HepG2 (cell line): ENCODE data around the gene STK40. TPM values are rescaled to one million over a fixed set of nuclear protein-coding genes. Genes with fewer than 3 reads are reported as not detected.

Source experiments
- AKAP8 ChIP-seq: sonication (generic); formaldehyde crosslinking; IDR thresholded peaks from 2 replicates; pipeline ENCODE4 v1.5.1; 2020; ENCODE audit warnings: mild to moderate bottlenecking, missing genetic modification reagents
- BCL3 ChIP-seq: sonication (generic); formaldehyde crosslinking; IDR thresholded peaks from 2 replicates; pipeline ENCODE4 v1.5.1; 2020; ENCODE audit warnings: mild to moderate bottlenecking, missing genetic modification reagents, moderate library complexity
- HDAC2 ChIP-seq: sonication (generic); formaldehyde crosslinking; IDR thresholded peaks from 2 replicates; pipeline ENCODE4 v1.4.0; 2020; ENCODE audit warnings: missing genetic modification reagents
- MTF1 ChIP-seq: sonication (generic); formaldehyde crosslinking; IDR thresholded peaks from 2 replicates; pipeline ENCODE4 v1.5.0; 2020; ENCODE audit warnings: missing genetic modification reagents
- RBFOX2 ChIP-seq: fragments of 200-400 bp; formaldehyde crosslinking; IDR thresholded peaks from 2 replicates; pipeline ENCODE4 v1.6.1; 2017; ENCODE audit warnings: low read depth, mild to moderate bottlenecking, low read length
- RFX3 ChIP-seq: IDR thresholded peaks from 2 replicates; pipeline ENCODE4 v1.6.1; 2016; ENCODE audit warnings: missing biosample characterization, missing genetic modification reagents
- RNF219 ChIP-seq: sonication (generic); formaldehyde crosslinking; IDR thresholded peaks from 2 replicates; pipeline ENCODE4 v1.5.0; 2020; ENCODE audit warnings: mild to moderate bottlenecking, missing genetic modification reagents
- SOX6 ChIP-seq, 2 experiments: fragments of 450-650 bp in 1 of 2; sonication (generic) in 1 of 2; formaldehyde crosslinking in 1 of 2; IDR thresholded peaks; 2 replicates each; pipeline versions ENCODE4 v1.4.0 to v1.6.1; 2017 to 2020; ENCODE audit warnings: antibody characterized with exemption in 1 of 2, mild to moderate bottlenecking in 1 of 2, missing genetic modification reagents in 1 of 2
- TAF15 ChIP-seq: fragments of 200-400 bp; formaldehyde crosslinking; IDR thresholded peaks from one replicate; pipeline ENCODE4 v1.6.1; 2018; ENCODE audit warnings: mild to moderate bottlenecking, low read depth, low read length; ENCODE audit not compliant: poor library complexity, severe bottlenecking
- TBP ChIP-seq: sonication (generic); formaldehyde crosslinking; IDR thresholded peaks from 2 replicates; pipeline ENCODE4 v1.5.0; 2020; ENCODE audit warnings: missing genetic modification reagents
- UBTF ChIP-seq: sonication (generic); formaldehyde crosslinking; IDR thresholded peaks from 2 replicates; pipeline ENCODE4 v1.4.0; 2020; ENCODE audit warnings: mild to moderate bottlenecking, missing genetic modification reagents
- ZBTB34 ChIP-seq: sonication (generic); formaldehyde crosslinking; IDR thresholded peaks from 2 replicates; pipeline ENCODE4 v1.8.0; 2022; ENCODE audit warnings: mild to moderate bottlenecking, missing genetic modification reagents
- ZBTB4 ChIP-seq: sonication (generic); formaldehyde crosslinking; IDR thresholded peaks from 2 replicates; pipeline ENCODE4 v1.4.0; 2020; ENCODE audit warnings: missing genetic modification reagents, mild to moderate bottlenecking, borderline replicate concordance
- ZFP90 ChIP-seq: sonication (generic); formaldehyde crosslinking; IDR thresholded peaks from 2 replicates; pipeline ENCODE4 v1.8.0; 2022; ENCODE audit warnings: missing genetic modification reagents, mild to moderate bottlenecking, inconsistent platforms, borderline replicate concordance
- ZNF335 ChIP-seq: sonication (generic); formaldehyde crosslinking; IDR thresholded peaks from 2 replicates; pipeline ENCODE4 v1.4.0; 2020; ENCODE audit warnings: missing genetic modification reagents
- ZNF570 ChIP-seq: sonication (generic); formaldehyde crosslinking; IDR thresholded peaks from 2 replicates; pipeline ENCODE4 v1.4.0; 2020; ENCODE audit warnings: mild to moderate bottlenecking, missing genetic modification reagents, borderline replicate concordance
- ZNF790 ChIP-seq: sonication (generic); formaldehyde crosslinking; IDR thresholded peaks from 2 replicates; pipeline ENCODE4 v1.8.0; 2022; ENCODE audit warnings: missing genetic modification reagents, mild to moderate bottlenecking, borderline replicate concordance
- polyA plus RNA-seq, 8 experiments: library from polyadenylated mRNA; depleted of rRNA in 3 of 8; stranded (reverse) in 7 of 8; unstranded in 1 of 8; fragments of >200 nt; fragmentation: Illumina TruSeq in 4 of 8; extraction: Trizol in 4 of 8; gene quantifications; 2 replicates each; pipeline versions ENCODE4 v1.2.1 to v1.2.3, GENCODE V29; 2011 to 2016; ENCODE audit warnings: low read depth in 4 of 8, missing spikeins in 1 of 8, mixed read lengths in 1 of 8; ENCODE audit not compliant: insufficient read depth in 1 of 8
- total RNA-seq, 5 experiments: library from RNA; depleted of rRNA; stranded (reverse); fragments of >200 nt; fragmentation: Illumina TruSeq; extraction: Trizol; gene quantifications; 2 replicates each; pipeline ENCODE4 v1.2.3, GENCODE V29; 2016; ENCODE audit warnings: low read depth in 1 of 5

Gene STK40
- total and polyA plus RNA-seq, 2 of the 13 experiments (the other 11 are each of a cell fraction or from before 2014, with no cell fraction given) = 33.8 to 35.1 TPM

- TF ChIP-seq ZBTB4 (CRISPR knock-in tag) = no peak
- peak; percentile 84; the same call in 1 of the 2 replicates for TF ChIP-seq RBFOX2
- TF ChIP-seq TBP (CRISPR knock-in tag) = peak; percentile 43; the same call in 1 of the 2 replicates
- peak; percentile 57 for TF ChIP-seq ZNF790 (CRISPR knock-in tag)
- no peak for TF ChIP-seq SOX6 (IDR thresholded peaks at IDR 0.05)
- no peak for TF ChIP-seq SOX6 (CRISPR knock-in tag; IDR thresholded peaks at IDR 0.05)
- TF ChIP-seq UBTF (CRISPR knock-in tag) = peak; percentile 83
- peak; percentile 51; the same call in 1 of the 2 replicates for TF ChIP-seq BCL3 (CRISPR knock-in tag)
- no peak for TF ChIP-seq MTF1
- TF ChIP-seq TAF15 = no peak
- TF ChIP-seq AKAP8 = no peak; the same call in 1 of the 2 replicates
- no peak for TF ChIP-seq ZNF335 (CRISPR knock-in tag)
- TF ChIP-seq ZFP90 (CRISPR knock-in tag) = 0 out of 2 replicates have a peak, but pooled peaks have one; percentile 45
- TF ChIP-seq HDAC2 (CRISPR knock-in tag) = no peak
- no peak for TF ChIP-seq RNF219 (CRISPR knock-in tag)
- no peak for TF ChIP-seq ZBTB34 (CRISPR knock-in tag)
- TF ChIP-seq RFX3 (CRISPR knock-in tag) = no peak
- TF ChIP-seq ZNF570 (CRISPR knock-in tag) = no peak
These were observed 79.4 kb downstream of the STK40 start, which contains the start of gene SH3D21 (continued) for GRCh38 chr1:36306210-36306901.
